GM12872 (cell line): Measurements from ENCODE around the gene IGF2BP1.

Experiments used
- TF ChIP-seq, protein P1 (sequence below): IDR thresholded peaks from 3 replicates; pipeline ENCODE4 v1.5.1; 2011; ENCODE audit warnings: low read depth, mild to moderate bottlenecking, low read length, moderate library complexity; ENCODE audit not compliant: insufficient read depth

The IGF2BP1 gene

DNA sequence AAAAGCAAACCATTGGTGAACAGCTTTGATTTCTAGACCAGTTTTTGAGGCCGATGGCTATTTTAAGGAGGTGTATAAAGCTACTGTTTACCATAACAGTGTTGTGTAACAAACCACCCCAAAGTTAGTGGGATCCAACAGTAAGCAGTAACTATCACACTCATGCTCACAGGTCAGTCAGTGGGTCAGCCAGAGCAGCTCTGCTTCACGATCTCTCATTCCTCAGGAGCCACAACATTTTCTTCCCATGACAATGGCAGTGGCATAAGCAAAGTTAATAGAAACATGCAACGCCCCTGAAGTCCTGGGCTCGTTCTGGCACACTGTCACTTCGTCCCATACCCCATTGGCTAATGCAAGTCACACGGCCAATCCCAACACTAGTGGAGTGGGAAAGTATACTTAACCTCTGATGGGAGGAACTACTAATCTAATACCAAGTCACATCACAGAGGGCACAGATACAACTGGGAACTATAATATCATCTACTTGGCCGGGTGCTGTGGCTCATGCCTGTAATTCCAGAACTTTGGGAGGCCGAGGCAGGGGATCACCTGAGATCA is 107.4 kb downstream of the IGF2BP1 start:
- TF ChIP-seq, protein P1, sequence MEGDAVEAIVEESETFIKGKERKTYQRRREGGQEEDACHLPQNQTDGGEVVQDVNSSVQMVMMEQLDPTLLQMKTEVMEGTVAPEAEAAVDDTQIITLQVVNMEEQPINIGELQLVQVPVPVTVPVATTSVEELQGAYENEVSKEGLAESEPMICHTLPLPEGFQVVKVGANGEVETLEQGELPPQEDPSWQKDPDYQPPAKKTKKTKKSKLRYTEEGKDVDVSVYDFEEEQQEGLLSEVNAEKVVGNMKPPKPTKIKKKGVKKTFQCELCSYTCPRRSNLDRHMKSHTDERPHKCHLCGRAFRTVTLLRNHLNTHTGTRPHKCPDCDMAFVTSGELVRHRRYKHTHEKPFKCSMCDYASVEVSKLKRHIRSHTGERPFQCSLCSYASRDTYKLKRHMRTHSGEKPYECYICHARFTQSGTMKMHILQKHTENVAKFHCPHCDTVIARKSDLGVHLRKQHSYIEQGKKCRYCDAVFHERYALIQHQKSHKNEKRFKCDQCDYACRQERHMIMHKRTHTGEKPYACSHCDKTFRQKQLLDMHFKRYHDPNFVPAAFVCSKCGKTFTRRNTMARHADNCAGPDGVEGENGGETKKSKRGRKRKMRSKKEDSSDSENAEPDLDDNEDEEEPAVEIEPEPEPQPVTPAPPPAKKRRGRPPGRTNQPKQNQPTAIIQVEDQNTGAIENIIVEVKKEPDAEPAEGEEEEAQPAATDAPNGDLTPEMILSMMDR: no peak
